ENCODE data around the gene AGRN. TPM values are rescaled to one million over a fixed set of nuclear protein-coding genes. Genes with fewer than 3 reads are reported as not detected.
"Not testable (repeated sequence)": the region's sequence is repeated elsewhere in the genome, so short reads cannot be mapped to it uniquely, and the experiment has no call there.

The AGRN gene
- total RNA-seq, 1 donor from 2014 or later, result 13.0 TPM

GRCh38 chr1:1003618-1004419, 16.1 kb upstream of the AGRN start:
- intact Hi-C loops (cut with micrococcal nuclease), result no loop called here
- no peak overlapping the region for H3K27ac ChIP-seq (replicated peaks)
- peaks cover 53% of the 10 kb centered on the region for H3K4me1 ChIP-seq
- no peaks in the 10 kb centered on the region for H3K27me3 ChIP-seq (ENCODE audit: low read depth)
- H3K4me3 ChIP-seq, result no peak overlapping the region
- no peak for TF ChIP-seq CTCF (IDR thresholded peaks at IDR 0.05; ENCODE audit: borderline replicate concordance)
- no peaks in the 10 kb centered on the region for H3K9me3 ChIP-seq (replicated peaks)
- no peaks in the 10 kb centered on the region for H3K36me3 ChIP-seq
- DNase-seq, result no peak

DNA sequence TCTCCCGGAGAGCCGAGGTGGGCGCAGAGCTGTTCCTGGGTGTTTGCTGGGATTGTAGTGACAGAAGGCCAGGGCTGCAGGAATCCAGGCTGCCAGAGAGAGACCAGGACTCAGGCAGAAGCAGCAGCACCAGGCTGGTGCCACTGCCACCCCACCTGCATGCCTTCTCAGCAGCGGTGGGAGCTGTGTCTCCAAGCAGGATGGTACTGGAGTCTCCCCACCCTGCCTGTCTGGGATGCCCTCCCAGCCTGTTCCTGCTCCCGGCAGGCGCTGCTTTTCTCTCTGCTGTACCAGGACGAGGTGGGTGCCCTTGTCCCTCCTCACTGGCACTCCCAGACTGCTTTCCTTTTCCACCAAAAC, 15.5 kb upstream of the AGRN start:
- intact Hi-C loops (cut with micrococcal nuclease), result no loop called here
- peaks cover 48% of the 10 kb centered on the region for H3K4me1 ChIP-seq
- H3K4me3 ChIP-seq, result no peak overlapping the region
- H3K27ac ChIP-seq (replicated peaks), result no peak overlapping the region
- H3K36me3 ChIP-seq, result no peaks in the 10 kb centered on the region
- TF ChIP-seq CTCF (IDR thresholded peaks at IDR 0.05; ENCODE audit: borderline replicate concordance), result no peak
- H3K27me3 ChIP-seq (ENCODE audit: low read depth), result no peaks in the 10 kb centered on the region
- no peak for DNase-seq
- H3K9me3 ChIP-seq (replicated peaks), result no peaks in the 10 kb centered on the region

DNA sequence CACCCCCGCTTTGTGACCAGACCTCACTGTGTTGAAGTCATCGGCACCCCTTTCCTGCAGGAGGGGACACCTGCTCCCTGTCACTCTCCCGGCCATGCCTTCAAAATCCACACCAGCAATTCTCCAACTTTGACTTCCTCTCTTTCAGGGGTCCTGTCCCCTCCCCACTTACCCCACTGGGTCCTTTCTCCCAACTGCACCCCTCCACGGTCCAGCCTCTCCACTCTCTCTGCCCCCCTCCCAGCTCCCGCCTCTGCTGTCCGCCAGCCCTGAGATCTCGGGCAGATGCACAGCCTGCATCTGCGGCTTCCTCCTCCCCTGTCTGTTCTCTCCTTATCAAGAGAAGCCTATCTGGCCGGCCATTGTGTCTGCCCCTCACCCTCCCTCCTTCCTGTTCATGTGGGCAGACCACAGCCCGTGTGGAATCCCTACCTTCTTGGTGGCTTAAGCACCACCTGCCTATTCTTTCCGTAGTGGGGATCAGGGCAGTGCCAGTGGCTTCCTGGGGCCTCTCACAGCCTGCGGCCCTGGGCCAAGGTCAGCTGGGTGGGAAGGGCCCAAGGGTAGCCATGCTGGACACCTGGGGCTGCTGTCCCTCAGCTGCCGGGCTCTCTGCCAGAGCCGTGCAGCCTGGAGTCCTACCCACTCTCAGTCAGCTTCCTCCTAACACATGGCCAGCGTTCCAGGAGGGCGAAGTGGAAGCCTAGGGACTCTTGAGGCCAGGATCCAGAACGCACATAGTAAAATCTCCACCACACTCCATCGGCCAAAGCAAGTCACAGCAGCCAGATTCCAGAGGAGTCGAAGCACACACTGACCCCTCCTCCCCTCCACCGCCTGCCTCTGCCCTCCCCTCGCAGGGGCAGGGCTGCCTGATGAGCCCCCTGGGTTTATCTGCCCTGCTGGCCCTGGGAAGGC, 14.9 kb upstream of the AGRN start:
- Histone ChIP-seq H3K4me3 (no peak overlapping the region), H3K27ac (replicated peaks) (peak overlapping the region; percentile 39), H3K9me3 (replicated peaks) (no peaks in the 10 kb centered on the region), H3K36me3 (no peaks in the 10 kb centered on the region), H3K27me3 (ENCODE audit: low read depth) (no peaks in the 10 kb centered on the region), H3K4me1 (peaks cover 45% of the 10 kb centered on the region)
- TF ChIP-seq CTCF (IDR thresholded peaks at IDR 0.05; ENCODE audit: borderline replicate concordance), result no peak
- DNase-seq, result no peak
- intact Hi-C loops (cut with micrococcal nuclease), result no loop called here

GRCh38 chr1:1005774-1006304, 14.1 kb upstream of the AGRN start:
- H3K4me1 ChIP-seq, result peaks cover 39% of the 10 kb centered on the region
- no peaks in the 10 kb centered on the region for H3K36me3 ChIP-seq
- peak overlapping the region; percentile 39 for H3K27ac ChIP-seq (replicated peaks)
- intact Hi-C loops (cut with micrococcal nuclease), result no loop called here
- H3K4me3 ChIP-seq, result no peak overlapping the region
- TF ChIP-seq CTCF (IDR thresholded peaks at IDR 0.05; ENCODE audit: borderline replicate concordance), result no peak
- DNase-seq, result no peak
- no peaks in the 10 kb centered on the region for H3K9me3 ChIP-seq (replicated peaks)
- H3K27me3 ChIP-seq (ENCODE audit: low read depth), result no peaks in the 10 kb centered on the region

DNA sequence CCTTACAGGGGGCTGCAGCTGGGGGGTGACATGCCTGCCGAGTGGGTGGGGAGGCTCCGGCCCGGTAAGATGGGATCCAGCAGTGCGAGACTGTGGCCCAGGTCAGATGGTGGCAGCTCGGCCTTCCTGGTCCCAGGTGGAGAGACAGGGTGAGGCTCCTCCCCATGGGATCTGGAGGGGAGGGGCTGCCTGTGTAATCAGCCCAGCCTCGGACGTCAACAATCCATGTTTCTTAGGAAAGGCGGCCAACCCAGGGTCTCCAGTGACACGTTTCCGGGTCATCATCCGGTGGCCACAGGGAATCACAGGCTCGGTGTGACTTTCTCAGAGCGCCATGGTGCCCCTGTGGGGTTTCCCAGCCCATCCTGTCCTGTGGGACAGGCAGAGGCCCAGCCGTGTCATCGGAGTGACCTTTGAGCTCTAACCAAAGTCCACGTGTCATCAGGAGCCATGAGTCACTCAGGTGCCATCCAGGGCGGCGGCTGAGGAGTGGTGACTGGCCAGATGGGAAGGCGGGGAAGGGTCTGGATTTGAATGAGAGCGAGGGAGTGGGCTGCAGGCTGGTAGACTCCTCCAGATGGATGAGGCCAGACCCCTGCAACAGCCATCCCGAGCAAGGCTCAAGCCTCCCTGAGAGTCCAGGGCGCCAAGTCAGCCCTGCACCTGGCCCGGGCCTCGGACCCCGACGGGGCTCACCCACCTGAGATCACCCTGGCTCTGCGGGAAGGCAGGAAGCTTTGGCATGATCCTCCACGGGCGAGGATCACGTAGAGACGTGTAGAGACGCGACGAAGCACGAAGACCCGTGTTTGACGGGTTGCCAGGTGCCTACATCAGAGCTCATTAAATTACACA, 13.4 kb upstream of the AGRN start:
- Histone ChIP-seq H3K4me3 (no peak overlapping the region), H3K27ac (replicated peaks) (no peak overlapping the region), H3K36me3 (no peaks in the 10 kb centered on the region), H3K27me3 (ENCODE audit: low read depth) (no peaks in the 10 kb centered on the region), H3K4me1 (peaks cover 32% of the 10 kb centered on the region), H3K9me3 (replicated peaks) (no peaks in the 10 kb centered on the region)
- intact Hi-C loops (cut with micrococcal nuclease), result no loop called here
- no peak for DNase-seq
- TF ChIP-seq CTCF (IDR thresholded peaks at IDR 0.05; ENCODE audit: borderline replicate concordance), result no peak

GRCh38 chr1:1010131-1010530, 9.8 kb upstream of the AGRN start:
- intact Hi-C loops (cut with micrococcal nuclease); DNase-seq; H3K27me3 ChIP-seq (ENCODE audit: low read depth): not testable (repeated sequence)

More at GRCh38 chr1:1010131-1010530, 9.8 kb upstream of the AGRN start:
- not testable (repeated sequence) for H3K4me3 ChIP-seq; H3K36me3 ChIP-seq; H3K9me3 ChIP-seq (replicated peaks); H3K27ac ChIP-seq (replicated peaks)
- H3K4me1 ChIP-seq, result peaks cover 37% of the 10 kb centered on the region
